Parathyroid adenoma (tissue), 2 donors: ENCODE measurements around the gene TFAP2D.

Experiments used
- H2AFZ ChIP-seq: fragments of 300-600 bp; sonication (generic); one replicate; pipeline ENCODE4 v1.7.0; 2017; ENCODE audit warnings: antibody characterized with exemption, mild to moderate bottlenecking
- H3K27ac ChIP-seq: fragments of 300-600 bp; sonication (generic); one replicate; pipeline ENCODE4 v1.7.0; 2017
- H3K27me3 ChIP-seq: fragments of 300-600 bp; sonication (generic); one replicate; pipeline ENCODE4 v1.7.0; 2017; ENCODE audit warnings: low read length; ENCODE audit not compliant: control insufficient read depth, insufficient read depth
- H3K36me3 ChIP-seq: fragments of 300-600 bp; sonication (generic); one replicate; pipeline ENCODE4 v1.7.0; 2017; ENCODE audit warnings: low read length; ENCODE audit not compliant: control insufficient read depth, insufficient read depth
- H3K4me1 ChIP-seq: fragments of 300-600 bp; sonication (generic); one replicate; pipeline ENCODE4 v1.7.0; 2017; ENCODE audit warnings: control low read depth
- H3K4me2 ChIP-seq: fragments of 300-600 bp; sonication (generic); one replicate; pipeline ENCODE4 v1.7.0; 2017; ENCODE audit warnings: low read length
- H3K4me3 ChIP-seq: fragments of 300-600 bp; sonication (generic); one replicate; pipeline ENCODE4 v1.7.0; 2017; ENCODE audit warnings: low read depth, low read length
- H3K79me2 ChIP-seq: fragments of 300-600 bp; sonication (generic); one replicate; pipeline ENCODE4 v1.7.0; 2017; ENCODE audit warnings: control low read depth
- H3K9ac ChIP-seq: fragments of 300-600 bp; sonication (generic); one replicate; pipeline ENCODE4 v1.7.0; 2017; ENCODE audit warnings: mild to moderate bottlenecking
- H3K9me3 ChIP-seq: fragments of 300-600 bp; sonication (generic); one replicate; pipeline ENCODE4 v1.7.0; 2017; ENCODE audit warnings: low read length; ENCODE audit not compliant: control insufficient read depth
- TF ChIP-seq, protein P1 (sequence below): fragments of 300-600 bp; sonication (generic); IDR thresholded peaks from one replicate; pipeline ENCODE4 v1.7.0; 2017; ENCODE audit warnings: antibody characterized with exemption, mild to moderate bottlenecking
- donor health status: primary hyperparathyroidism.

Gene TFAP2D

DNA sequence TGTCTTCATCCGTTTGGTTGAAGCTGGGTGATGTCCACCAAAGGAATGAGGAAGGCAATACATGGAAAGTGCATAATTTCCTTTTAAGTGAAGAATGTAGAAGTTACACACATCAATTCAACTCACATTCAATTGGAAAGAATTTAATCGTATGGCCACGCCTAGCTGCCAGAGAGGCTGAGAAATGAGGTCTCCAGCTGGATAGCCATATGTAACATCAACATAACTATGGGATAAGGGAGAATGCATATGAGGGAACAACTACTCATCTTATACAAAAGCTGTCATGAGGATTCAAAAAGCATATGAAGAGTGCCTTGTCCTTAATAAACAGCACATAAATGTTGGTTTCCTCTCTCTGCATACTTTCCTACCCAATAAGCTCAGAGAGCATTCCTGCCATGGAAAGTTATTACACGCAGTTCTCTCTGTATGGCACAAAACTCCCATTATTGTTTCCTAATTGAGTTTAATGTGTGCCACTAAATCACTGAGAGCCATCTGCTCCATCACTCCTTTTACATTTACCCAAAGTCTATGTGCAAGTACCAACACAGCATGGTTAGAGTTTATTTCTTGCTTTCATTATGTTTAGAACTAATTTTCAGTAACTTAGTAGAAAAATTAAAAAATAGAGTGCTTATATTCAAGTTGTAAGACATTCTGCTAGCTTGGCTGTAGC, 21.4 kb upstream of the TFAP2D start:
- Histone ChIP-seq H3K9ac (no peak overlapping the region), H3K79me2 (no peaks in the 10 kb centered on the region), H3K4me1 (no peaks in the 10 kb centered on the region), H3K27ac (no peak overlapping the region), H3K4me2 (no peak overlapping the region), H3K9me3 (no peaks in the 10 kb centered on the region), H2AFZ (no peak overlapping the region), H3K36me3 (no peaks in the 10 kb centered on the region), H3K4me3 (no peak overlapping the region), H3K27me3 (no peaks in the 10 kb centered on the region)
- TF ChIP-seq, protein P1, sequence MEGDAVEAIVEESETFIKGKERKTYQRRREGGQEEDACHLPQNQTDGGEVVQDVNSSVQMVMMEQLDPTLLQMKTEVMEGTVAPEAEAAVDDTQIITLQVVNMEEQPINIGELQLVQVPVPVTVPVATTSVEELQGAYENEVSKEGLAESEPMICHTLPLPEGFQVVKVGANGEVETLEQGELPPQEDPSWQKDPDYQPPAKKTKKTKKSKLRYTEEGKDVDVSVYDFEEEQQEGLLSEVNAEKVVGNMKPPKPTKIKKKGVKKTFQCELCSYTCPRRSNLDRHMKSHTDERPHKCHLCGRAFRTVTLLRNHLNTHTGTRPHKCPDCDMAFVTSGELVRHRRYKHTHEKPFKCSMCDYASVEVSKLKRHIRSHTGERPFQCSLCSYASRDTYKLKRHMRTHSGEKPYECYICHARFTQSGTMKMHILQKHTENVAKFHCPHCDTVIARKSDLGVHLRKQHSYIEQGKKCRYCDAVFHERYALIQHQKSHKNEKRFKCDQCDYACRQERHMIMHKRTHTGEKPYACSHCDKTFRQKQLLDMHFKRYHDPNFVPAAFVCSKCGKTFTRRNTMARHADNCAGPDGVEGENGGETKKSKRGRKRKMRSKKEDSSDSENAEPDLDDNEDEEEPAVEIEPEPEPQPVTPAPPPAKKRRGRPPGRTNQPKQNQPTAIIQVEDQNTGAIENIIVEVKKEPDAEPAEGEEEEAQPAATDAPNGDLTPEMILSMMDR, result no peak

DNA sequence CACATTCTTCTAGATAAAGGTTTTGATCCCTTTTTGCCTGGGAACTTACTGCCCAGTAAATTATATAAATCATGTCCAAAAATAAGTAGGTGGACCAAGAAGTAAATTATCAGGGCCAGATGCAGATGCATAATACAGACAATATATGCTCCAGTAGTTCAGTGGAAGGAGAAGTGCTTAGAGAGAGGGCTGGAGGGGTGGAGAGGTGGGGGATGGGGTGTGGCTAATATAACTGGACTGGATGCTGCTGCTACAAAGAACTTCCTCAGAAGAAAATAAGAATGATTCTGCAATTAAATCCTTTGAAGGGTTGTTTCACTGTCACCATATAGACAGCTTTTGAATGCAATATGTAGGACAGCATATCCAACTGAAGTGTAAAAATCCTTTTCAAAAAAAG, 14.8 kb upstream of the TFAP2D start:
- Histone ChIP-seq H3K9me3 (no peaks in the 10 kb centered on the region), H3K27me3 (no peaks in the 10 kb centered on the region), H3K9ac (no peak overlapping the region), H3K79me2 (no peaks in the 10 kb centered on the region), H2AFZ (no peak overlapping the region), H3K4me1 (no peaks in the 10 kb centered on the region), H3K4me2 (no peak overlapping the region), H3K27ac (no peak overlapping the region), H3K36me3 (no peaks in the 10 kb centered on the region), H3K4me3 (no peak overlapping the region)
- TF ChIP-seq, protein P1, result no peak

DNA sequence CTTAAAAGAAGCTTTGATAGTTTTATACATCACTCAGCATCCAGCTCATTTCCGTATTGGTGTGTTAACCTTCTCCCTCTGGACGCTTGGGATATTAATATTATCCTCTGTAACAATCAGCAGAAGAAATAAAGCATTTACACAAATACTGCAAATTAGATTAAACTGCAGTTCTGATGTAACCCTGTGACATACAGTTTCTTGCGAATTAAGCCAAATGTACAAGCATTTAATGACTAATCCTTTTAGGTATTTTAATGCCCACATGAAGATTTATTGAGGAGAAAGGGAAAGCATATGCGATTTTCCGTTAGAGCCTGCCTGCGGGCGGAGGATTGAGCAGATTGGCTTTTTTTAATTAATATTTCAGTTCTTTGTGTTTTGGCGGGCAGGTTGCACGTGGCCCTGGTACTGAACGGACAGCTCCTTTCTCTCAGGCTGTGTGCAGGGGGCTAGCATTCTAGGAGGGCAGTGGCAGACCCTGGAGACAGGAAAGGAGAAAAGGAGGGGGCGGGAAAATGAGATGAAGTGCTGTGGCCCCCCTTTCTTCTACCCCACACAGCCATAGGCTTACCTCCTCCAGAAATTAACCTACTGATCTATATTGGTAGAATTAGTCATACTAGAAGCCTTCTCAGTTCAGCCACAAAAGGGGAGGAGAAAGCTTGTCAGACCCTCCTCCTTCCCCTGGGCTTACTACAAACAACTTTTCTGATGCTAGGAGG, 14.1 kb upstream of the TFAP2D start:
- no peaks in the 10 kb centered on the region for H3K4me1 ChIP-seq
- H3K36me3 ChIP-seq, result no peaks in the 10 kb centered on the region
- no peaks in the 10 kb centered on the region for H3K79me2 ChIP-seq
- no peak overlapping the region for H2AFZ ChIP-seq
- no peaks in the 10 kb centered on the region for H3K9me3 ChIP-seq
- no peak overlapping the region for H3K9ac ChIP-seq
- no peaks in the 10 kb centered on the region for H3K27me3 ChIP-seq
- no peak overlapping the region for H3K4me2 ChIP-seq
- TF ChIP-seq, protein P1, result no peak
- H3K27ac ChIP-seq, result no peak overlapping the region
- H3K4me3 ChIP-seq, result no peak overlapping the region

DNA sequence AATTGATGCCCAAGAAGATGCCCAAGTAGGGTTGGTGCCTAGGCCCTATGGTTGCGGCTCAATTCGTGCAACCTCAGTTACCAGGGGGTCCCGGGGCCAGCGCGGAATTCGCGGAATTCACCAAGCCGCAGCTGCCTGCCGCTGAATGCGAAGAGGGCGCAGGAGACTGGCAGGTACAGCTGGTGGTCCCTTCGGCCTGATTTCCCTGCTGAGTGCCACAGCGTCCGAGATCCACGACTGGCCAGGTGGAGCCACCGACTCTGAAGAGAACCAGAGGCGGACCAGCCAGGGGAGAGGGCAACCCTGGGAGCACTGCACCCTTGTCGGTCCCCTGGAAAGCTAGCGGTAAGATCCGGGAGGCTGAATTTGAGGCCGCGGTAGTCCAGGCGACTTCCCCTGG, 6.8 kb upstream of the TFAP2D start:
- Histone ChIP-seq H3K27ac (no peak overlapping the region), H3K27me3 (no peaks in the 10 kb centered on the region), H3K4me1 (no peaks in the 10 kb centered on the region), H3K9ac (no peak overlapping the region), H3K79me2 (no peaks in the 10 kb centered on the region), H2AFZ (no peak overlapping the region), H3K4me2 (no peak overlapping the region), H3K4me3 (no peak overlapping the region), H3K36me3 (no peaks in the 10 kb centered on the region), H3K9me3 (no peaks in the 10 kb centered on the region)
- TF ChIP-seq, protein P1, result no peak
